HG02798 (cell line): Measurements from ENCODE around the gene ZNRD2.

Experiments
- ATAC-seq: cut with Tn5 transposase; IDR thresholded peaks from one replicate; pipeline ENCODE4 v1.9.1; 2021; ENCODE audit warnings: mild to moderate bottlenecking; ENCODE audit not compliant: unreplicated experiment, poor library complexity

The ZNRD2 gene

DNA sequence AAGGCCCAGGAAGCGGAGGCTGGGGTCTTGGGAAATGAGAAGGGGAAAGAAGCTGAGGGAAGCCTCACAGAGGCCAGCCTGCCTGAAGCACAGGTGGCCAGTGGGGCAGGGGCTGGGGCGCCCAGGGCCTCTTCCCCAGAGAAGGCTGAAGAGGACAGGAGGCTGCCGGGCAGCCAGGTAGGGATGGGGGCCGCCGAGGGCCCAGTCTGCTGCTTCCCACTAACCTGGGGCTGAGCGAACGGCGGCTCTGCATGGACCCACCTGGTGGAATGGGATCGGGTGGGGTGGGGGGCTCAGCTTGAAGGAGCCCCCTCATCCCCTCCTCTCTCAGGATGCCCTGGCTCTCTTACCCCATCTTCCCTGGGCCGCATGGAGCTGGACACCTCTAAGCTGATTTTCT, 13.3 kb downstream of the ZNRD2 start:
- no peak for ATAC-seq

DNA sequence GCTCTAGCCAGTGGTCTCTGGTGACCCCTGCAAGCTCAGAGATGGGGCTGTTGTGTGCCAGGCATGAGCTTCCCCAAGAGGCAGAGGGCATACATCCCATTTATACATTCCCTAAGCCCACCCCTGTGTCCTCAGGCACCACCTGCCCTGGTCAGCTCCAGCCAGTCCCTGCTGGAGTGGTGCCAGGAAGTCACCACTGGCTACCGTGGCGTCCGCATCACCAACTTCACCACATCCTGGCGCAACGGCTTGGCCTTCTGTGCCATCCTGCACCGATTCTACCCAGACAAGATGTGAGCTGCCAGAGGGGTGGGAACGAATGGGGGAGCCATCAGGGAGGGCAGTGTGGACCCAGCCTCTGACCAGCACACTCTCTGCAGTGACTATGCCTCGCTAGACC, 13.8 kb downstream of the ZNRD2 start:
- no peak for ATAC-seq

DNA sequence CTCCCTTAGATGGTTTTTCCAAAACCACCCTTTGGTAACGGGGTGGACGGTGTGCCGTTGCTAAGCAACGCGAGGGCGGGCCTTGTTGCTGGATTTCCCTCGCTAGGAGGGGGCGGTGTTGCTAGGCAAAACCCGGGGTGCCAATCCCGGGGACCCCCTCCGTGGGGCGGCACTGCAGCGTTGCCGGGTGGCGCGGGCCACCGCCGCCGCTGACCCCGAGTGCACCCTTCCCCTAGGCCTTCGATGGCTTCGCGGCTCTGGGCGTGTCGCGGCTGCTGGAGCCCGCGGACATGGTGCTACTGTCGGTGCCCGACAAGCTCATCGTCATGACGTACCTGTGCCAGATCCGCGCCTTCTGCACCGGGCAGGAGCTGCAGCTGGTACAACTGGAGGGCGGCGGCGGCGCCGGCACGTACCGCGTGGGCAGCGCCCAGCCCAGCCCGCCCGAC, 14.5 kb downstream of the ZNRD2 start:
- ATAC-seq, result no peak

- ATAC-seq, result no peak
These were observed 15.3 kb downstream of the ZNRD2 start for GRCh38 chr11:65585396-65586246.

DNA sequence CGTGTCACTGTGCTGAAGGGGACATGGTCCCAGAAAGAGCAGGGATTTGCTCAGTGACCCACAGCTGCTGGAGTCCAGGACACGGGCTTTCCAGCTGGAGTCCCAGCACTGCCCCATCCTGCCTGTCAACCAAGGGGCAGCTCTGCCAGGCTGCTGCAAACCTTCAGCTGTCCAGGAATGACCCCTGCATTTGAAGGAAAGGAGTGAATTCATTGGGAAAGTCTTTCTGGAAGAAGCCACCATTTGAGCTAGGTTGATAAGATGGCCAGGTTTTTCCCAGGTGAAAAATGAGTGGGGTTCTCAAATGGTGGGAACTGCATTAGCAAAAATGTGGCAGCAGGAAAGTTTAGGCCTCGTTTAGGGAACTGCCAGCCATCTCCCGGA, 16.0 kb downstream of the ZNRD2 start:
- ATAC-seq, result no peak

DNA sequence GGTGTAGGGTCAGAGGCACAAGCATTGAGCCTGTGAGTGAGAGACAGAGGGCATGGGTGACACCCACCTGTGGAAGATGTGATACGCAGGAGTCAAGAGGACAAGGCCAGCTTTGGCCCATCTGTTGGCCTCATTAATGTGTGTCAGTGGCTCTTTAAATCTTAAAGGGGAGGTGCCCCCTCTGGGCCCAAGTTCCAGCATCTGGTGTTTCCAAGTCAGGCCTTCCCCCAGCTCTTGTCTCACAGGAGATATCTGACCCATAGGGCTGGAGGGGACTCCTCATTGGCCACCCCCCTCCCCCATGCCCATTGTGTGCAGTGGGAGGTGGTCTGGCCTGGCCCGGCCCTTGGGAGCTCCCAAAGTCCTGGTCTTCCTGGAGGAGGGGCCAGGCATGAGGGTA, 16.4 kb downstream of the ZNRD2 start:
- no peak for ATAC-seq

GRCh38 chr11:65588199-65589054, 18.1 kb downstream of the ZNRD2 start:
- ATAC-seq, result peak; percentile 83

- no peak for ATAC-seq
These were observed 19.4 kb downstream of the ZNRD2 start for GRCh38 chr11:65589444-65590239.

- no peak for ATAC-seq
These were observed 20.0 kb downstream of the ZNRD2 start for GRCh38 chr11:65590240-65590738.

DNA sequence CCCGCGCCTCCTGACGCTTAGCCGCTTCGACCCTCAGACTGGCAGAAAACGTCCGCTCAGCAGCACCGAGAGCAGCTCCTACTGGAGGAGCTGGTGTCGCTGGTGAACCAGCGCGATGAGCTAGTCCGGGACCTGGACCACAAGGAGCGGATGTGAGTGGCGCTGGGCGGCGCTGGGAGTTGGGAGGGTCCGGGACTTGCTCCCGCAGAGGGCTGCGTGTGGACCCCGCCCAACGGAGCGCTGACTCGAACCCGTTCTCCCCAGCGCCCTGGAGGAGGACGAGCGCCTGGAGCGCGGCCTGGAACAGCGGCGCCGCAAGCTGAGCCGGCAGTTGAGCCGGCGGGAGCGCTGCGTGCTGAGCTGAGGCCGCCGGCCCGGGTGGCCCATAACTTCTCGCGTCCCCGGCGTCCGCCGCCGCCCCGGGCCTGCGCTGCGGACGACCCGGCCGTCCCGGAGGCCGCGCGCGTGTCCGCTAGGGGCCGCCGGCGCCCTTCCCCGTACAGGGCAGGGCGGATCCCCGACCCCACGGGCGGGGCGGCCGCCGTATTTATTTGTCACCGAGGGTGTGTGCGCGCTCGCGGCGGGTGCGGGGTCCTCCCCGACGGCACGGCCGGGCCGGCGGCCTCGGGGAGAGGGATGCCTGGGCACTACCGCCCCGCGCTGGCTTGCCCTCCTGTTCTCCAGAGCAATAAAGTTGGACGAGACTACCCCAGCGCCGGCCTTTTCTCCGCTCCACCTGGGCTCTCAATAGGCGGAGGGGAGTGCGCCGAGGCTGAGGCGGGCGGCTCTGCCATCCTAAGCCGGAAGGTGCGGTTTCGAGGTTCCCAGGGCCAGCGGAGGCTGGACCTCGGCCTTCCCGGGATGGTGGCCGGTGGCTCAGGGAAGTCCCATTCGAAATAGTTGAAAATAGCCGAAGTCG, 21.9 kb downstream of the ZNRD2 start:
- ATAC-seq, result no peak

DNA sequence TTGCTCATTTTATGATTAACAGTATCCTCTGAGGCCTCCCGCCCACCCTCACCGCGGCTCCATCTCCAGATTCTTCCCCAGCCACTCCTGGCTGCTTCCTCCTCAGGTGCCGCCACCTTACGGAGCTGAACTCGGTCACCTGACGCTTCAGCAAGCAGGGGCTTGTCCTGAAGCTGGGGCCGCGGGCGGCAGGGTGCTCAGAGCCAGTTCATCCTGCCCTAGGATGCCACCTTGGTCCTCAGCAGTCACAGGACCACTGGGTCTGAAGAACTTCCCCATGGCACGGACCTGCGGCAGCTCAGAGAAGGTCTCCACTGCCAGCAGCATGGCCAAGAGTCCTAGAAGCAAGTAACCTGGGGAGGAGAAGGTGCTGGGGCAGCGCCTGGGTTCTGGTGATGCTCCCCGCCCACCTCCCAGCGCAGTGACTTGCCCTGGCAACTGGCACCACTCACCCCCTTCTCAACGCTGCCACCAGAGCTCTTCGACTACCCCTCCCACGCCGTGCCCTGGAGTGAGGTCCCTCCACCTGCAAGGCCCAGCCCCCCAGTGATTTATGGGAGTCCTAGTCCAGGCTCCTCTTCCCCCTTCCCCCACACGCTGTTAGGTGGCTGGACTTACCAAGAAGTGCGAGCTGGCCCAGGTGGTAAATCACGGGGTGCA, 22.7 kb downstream of the ZNRD2 start:
- ATAC-seq, result no peak

DNA sequence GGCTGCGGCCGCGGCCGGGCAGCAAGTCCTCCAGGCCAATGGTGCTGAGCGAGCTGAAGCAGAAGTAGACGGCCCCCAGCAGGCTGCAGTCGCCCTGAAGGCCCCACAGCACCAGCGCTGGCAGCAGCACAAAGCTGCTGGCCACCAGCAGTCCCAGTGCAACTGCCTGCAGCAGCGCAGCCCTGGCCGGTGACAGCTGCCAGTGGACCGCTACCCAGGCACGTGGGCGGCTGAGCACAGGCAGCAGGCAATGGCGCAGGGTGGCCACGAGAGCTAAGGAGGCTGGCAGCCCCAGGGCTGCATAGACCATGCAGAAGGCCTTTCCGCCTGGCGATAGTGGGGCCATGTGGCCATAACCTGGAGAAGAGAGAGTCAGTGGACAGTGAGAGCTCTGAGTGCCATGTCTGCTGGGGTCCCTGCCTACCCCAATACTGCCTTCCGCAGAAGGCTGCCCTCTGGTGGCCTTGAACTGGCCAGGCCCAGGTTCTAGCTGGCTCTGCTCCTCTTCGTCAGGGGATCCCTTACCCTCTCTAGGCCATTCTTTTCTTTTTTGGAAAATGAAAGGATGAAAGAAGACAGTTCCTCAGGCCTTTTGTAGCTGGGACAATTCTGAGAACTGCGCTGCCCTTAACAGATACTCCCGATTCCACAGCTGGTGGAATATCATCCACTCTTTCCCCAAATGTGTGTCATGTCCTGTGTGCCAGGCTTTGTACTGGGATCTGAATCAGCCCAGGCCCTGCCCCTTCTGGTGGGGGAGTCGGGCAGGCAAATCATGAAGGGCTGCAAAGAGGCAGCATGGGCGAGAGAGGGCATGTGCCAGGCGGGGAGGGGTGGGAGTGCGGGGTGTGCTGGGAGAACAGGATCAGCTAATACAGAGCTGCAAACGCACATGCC, 23.5 kb downstream of the ZNRD2 start:
- no peak for ATAC-seq

DNA sequence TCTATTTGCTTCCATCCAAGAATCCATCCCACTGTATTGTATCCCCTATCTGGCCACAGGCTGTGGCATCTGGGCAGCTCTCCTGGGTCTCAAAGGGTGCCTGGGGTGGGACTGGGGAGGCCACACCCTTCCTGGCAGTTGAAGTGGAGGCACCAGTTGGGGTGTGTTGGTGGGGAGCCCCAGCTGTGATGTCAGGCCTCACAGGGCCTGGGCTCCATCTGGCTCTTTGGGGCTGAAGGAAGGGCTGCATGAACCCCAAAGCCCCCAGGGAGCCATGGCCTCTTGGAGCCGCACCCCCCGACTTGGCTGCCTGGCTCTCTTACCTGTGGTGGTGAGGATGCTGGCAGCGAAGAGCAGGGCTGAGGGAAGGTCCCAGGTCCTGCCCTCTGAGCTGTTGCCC, 24.9 kb downstream of the ZNRD2 start:
- no peak for ATAC-seq

GRCh38 chr11:65595543-65596281, 25.4 kb downstream of the ZNRD2 start, which contains the start of gene KCNK7:
Gene KCNK7 (minus strand): TSS chr11:65595800. CDS start chr11:65595772, 28 bp downstream.
- ATAC-seq, result no peak

- ATAC-seq, result no peak
These were observed 26.2 kb downstream of the ZNRD2 start for GRCh38 chr11:65596520-65596919.

- no peak for ATAC-seq
These were observed 28.0 kb downstream of the ZNRD2 start for GRCh38 chr11:65598258-65598699.
